HG03521 (cell line): ENCODE data around the gene LCNL1.
"Not testable (repeated sequence)": the region's sequence is repeated elsewhere in the genome, so short reads cannot be mapped to it uniquely, and the experiment has no call there.

Source experiments
- ATAC-seq: cut with Tn5 transposase; IDR thresholded peaks from one replicate; pipeline ENCODE4 v1.9.1; 2021; ENCODE audit warnings: mild to moderate bottlenecking, moderate library complexity; ENCODE audit not compliant: unreplicated experiment

LCNL1 gene

DNA sequence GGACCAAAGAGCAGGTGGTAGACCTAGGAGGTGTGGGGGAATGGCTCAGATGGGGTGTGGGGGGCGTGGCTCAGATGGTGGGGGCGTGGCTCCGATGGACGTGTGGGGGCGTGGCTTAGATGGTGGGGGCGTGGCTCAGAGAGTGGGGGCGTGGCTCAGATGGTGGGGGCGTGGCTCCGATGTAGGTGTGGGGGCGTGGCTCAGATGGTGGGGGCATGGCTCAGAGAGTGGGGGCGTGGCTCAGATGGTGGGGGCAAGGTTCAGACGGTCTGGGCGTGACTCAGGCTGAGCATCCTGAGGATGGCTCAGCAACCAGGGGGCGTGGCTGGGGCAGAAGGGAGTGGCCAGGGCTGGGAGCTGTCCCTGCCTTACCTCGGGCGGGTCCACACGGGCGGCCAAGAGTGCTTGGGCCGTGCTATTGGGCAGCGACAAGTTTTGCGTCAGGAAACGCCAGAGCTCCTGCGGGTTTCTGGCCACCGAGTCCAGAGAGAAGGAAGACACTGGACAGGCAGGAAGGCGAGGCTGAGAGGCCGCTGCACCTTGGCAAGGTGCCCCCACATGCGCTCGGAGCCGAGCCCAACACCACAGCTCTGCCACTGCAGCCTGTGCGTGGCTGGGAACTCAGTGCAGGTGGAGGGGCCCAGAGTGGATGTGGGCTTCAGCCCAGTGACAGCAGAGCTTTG is 39.3 kb downstream of the LCNL1 start:
- no peak for ATAC-seq

DNA sequence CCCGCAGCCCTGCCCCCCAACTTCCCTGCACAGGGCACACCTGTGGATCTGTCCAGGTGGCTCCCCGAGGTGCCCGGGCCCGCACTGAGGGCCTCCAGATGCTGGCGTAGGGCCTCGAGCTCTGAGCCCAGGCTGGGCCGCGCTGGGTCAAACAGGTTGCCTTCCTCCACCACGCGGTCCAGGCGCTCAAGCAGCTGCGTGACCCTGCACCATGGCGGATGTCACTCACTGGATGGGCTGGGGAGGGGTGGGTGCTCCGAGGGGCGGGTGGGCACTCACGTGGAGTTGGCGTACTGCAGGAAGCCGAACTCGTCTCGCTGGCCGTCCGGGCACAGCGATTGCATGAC is 39.8 kb downstream of the LCNL1 start:
- no peak for ATAC-seq

DNA sequence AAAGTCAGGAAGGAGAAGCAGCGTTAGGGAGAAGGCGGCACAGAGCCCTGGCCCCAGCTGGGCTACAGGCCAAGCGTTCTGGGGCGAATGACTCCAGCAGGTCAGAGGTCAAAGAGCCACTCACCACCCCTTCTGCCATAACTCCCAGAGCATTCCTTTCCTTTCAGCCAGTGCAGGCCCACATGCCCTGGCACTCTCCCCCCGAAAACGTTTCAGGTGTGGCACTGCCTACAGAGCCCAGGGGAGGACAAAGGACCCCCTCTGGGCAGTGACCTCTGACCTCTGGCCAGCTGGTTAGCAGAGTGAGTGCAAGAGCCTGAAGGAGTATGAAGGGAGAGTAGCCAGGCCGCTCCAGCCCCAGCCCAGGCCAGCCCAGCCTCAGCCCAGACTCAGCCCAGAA is 40.4 kb downstream of the LCNL1 start:
- ATAC-seq: no peak

DNA sequence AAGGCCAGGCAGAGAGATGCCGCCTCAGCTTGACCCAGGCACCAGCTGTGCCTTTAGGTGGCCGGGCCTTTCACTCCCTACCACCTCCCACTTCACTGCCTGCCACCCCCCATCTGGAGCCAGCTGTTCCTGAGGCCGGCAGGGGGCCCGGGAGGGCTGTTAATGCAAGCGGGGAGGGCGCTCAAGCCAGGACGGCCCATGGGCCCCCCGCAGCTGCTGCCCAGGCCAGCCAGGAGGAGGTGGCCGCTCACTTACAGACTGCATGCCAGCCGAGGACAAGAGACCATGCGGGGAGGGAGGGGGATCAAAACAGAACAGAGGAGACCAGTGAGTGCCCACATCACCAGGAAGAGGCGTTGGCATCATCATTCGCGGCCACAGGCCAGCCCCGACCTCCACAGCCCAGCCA is 40.8 kb downstream of the LCNL1 start:
- no peak for ATAC-seq

DNA sequence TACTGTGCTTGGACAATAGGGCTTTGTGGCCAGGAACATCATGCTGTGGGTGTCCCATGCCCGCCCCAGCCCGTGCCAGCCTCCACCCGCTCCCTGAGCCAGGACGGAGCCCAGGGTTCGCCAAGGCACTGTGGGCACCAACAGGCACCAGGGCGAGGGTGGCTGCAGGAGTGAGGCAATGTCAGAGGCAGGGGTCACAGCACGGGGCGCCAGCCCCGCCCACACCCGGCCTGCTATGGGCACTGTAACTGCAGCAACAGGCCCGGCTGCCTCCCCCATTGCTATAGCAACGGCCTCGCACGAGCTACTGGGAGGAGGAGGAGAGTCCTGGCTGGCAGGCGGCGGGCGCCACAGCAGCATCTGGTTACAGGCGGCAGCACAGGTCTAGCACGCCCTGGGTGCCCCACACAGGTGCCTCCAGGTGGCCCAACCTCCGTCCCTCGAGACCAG is 42.7 kb downstream of the LCNL1 start:
- ATAC-seq: no peak

DNA sequence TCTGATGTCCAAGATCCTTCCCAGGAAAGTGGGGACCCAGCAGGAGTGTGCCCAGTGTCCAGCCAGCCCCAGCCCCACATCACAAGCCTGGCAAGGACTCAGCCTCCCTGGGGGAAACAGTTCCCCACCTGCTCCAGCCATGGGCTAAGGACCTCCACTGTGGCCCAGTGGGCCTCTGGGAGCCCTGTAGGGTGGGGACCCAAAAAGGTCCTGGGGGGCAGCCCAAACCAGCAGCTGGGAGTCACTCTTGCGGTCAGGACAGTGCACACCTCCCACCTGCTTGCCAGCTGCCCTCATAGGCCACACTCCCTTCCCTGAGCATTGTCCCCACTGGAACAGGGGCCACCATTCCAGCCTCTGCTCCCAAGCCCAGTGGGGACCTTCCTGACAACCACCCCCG is 43.6 kb downstream of the LCNL1 start:
- no peak for ATAC-seq

DNA sequence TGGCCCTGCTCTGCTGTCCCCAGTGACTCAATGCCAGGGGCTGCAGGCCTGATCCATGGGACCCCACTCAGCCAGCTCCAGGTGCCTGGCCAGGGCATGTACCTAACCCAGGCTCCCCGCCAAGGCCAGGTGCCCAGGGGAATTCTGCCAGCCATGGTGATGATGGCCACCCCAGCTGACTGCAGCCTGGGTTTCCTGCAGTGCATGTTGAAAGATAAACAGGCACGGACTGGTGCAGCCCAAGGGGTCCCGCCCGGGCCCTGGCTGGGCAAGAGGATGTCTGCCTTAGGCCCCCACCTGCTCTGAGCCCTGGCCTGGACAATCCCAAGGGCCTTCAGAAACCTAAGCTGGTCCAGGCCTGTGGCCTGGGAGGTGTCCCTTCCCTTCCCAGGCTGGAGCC is 44.0 kb downstream of the LCNL1 start:
- ATAC-seq: no peak

DNA sequence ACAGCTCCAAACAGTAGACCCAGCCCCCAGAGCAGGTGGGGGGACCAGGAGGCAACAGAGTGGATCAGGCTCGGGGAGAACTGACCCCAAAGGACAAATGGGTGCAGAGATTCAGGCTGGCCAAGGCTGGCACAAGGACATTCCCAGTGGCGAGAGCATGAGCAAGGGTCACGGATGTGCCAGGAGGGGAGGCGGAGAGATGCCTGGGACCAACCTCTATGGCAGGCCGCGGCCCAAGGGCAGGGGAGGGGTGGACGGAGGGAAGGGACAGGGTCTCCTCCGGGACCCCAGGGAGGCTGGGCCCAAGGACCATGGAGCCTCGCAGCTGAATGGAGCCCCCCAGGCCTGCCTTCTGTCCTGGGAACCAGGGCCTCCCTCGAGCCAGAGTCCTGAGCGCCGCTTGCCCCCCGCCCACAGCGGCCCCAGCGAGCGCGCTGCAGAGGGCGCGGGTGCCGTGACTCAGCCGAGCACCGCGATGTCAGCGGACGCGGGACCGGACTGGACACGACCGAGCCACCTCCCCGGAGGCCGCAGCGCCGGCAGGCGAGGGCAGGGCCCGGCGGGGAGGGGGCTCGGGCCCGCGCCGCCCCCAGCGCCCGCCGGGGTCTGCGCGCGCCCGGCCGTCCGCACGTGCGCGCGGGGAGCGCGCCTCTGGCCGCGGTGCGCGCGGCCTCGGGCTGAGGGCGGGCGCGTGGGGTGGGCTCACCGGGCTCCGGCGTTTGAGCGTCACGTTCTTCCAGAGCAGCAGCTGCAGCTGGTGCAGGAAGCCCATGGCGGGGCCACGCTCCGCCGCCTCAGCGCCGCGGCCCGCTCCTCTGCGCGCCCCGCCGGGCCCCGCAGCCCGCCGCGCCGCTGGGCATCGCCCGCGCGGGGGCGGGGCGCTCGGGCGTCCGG is 44.8 kb downstream of the LCNL1 start, which contains the start of gene ABCA2:
Gene ABCA2 (minus strand): TSS at position 869 of the 894 bp plus-strand sequence. CDS start 97 bp downstream, at position 772.
- ATAC-seq: peak; percentile 4

DNA sequence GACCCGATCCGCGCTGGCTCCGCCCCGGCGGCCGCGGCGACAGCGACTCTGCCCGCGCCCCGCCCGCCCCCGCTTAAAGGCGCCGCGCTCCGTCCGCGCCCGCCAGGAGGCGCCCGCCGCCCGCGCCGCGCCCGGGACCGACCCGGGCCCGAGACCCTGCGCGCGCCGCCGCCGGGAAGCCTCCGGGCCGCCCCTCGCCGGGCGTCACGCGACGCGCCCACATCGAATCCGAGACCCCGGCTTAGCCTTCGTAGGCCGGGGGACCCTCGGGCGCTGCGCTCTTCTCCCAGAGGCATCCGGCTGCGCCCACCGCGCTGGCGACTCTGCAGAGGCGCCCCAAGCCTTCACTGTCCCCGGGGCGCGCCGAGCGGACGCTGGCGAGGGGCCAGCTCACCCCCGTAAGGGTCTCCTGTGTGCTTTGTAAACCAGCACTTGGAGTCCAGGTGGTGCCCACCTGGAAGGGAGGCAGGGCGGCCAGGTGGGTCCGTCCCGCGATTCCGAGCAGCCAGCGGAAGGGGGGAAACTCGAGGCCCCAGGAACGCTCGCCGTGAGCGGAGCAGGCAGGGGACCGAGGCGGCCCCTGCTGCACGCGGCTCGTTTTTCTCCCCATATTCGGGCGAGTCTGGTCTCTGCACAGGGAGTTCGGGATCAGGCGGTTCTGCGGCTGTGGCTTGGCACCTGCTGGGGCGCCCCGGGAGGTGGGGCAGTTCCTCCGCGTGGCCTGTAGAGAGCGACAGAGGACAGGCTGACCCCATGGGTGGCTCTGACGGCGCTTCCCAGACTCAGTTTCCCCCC is 45.7 kb downstream of the LCNL1 start:
- peak; percentile 48 for ATAC-seq

DNA sequence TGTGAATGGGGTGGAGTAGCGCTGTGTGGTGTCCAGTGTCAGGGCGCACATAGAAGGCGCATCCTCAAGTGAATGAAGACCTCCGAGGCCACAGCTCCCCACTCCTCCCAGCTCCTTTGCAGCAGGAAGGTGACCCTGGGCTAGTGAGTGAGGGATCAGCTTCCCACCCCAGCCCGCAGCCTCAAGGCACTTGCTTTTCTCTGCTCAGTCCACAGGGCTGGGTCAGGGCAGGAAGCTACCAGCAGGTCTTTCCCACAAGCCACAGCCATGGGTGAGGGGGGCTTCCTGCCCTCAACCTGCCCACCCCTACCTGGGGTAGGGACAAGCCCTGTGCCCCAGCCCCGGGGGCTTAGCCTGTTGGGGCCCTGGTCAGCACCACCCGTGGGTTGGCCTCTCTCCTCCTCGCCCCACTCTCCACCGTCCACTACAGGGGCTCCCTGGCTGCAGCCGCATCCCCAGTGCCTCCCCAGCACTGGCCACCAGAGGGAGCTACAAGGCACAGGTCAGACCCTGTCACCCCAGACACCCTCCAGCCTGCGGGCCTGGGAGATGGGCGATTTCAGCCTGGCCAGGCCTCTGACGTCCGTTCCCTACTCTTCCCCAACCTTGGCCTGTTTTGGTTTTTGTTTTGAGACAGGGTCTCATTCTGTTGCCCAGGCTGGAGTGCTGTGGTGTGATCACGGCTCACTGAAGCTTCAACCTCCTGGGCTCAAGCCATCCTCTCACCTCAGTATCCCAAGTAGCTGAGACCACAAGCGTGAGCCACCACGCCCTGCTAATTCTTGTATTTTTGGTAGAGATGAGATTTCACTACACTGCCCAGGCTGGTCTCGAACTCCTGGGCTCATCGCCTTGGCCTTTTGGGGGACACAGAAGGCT is 46.5 kb downstream of the LCNL1 start:
- no peak for ATAC-seq

DNA sequence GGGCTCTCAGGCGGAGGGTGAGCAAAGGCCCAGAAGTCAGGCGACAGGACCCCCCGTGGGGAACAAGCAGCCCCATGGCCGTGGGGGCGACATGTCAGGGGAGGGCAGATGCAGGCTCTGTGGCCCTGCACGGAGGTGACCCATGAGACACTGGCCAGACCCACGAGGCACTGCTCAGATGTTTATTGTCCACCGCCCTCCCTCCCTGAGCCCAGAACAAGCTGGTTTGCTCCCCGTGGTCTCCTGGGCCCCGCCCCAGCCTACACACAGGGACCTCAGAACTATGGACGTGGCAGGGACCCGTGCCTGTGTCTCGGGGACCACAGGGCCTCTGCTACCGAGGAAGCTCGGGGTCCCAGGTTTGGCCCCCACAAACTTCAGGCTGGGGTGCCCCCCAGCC is 47.2 kb downstream of the LCNL1 start:
- no peak for ATAC-seq

DNA sequence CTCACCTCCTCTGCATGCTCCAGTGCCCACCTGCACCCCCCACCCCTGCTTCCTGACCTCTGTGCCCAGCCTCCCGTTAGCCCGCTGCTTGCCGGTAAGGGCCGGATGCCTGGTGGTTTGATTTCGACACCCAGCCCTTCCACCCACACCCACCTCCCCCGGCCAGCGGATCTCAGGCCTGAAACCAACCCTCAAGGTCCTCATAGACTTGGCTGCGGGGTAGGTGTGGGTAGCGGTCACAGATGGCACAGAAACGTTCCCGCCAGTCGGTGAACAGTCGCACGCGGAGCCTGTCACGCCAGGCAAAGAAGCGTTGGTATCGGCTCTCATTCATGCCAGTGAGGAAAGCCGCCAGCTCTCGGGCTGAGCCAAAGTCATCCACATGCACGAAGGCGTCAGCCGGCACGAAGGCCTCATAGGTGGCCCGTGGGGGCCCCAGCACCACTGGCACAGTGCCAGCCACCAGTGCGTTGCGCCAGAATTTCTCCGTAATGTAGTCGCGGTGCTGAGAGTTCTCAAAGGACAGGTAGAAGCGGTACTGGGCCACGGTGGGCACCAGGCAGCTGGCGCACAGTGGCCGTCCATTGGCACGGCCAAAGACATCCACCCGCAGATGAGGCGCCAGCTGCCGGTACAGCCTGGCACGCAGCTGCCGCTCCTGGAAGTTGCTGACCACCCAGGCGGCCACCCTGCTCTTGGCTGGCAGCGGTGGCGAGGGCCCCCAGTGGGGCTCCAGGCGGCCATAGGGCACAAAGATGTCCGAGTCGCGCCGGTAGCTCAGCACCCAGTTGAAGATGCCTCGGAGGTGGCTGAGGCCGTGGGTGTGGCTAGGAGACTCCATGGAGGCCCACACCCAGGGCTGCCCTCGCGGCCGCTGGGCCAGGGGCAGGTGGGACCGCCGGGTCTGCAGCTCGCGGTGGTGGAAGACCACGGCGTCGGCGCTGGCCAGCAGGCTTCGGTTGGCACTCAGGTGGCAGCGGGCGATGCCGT is 48.0 kb downstream of the LCNL1 start:
- no peak for ATAC-seq

DNA sequence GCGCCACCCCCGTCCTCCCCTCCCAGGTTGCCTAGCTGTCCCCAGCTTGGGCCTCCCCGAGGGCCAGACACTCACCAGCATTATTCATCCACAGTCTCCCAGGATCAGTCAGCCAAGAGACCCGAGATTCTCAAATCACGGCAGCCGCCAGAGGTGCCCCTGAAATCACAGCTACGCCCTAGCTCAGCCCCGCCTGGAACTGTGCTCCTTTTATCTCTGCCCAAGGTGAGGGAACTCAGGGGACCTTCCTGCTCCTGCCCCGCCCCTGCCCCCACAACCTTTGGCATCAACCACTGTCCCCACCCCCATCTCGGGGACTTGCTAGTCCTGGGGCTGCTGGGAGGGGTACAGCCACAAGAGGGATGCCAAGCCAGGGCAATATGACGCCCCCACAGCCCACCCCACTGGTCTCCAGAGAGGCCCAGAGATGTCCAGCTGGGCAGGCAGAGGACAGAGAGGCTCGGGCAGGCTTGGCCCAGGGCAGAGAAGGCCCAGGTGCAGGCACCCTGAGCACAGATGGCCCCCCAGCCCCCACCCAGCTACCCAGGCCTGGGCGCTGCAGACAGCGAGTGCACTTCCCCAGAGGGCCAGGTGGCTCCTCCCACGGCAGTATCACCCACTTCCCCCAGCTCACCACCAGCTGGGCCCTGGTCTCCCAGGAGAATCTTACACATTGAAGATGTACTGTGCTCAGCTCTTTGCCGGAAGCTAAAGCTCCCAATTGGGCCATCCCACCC is 49.3 kb downstream of the LCNL1 start, which contains the start of gene FUT7:
Gene FUT7 (minus strand): TSS at position 185 of the 737 bp plus-strand sequence. CDS start 97 bp downstream, at position 88.
- ATAC-seq: no peak

DNA sequence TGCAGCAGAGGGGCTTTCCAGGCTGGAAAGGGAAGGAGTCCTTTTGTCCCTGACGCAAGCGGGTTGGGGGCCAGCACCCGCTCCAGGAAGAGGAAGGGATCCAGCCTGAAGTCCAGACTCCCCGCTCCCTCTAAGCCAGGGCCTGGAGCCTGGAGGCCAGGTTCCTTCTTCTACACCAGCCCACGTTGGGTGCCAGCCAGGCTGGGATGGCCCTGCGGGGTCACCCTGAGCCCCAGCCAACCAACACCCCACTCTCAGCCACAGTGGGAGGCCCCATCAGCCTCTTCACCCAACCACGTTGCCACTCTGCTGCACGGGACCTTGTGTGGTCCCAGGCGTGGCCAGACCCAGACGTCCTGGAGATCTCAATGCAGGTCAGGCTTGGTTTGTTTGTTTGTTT is 50.1 kb downstream of the LCNL1 start:
- ATAC-seq: no peak

DNA sequence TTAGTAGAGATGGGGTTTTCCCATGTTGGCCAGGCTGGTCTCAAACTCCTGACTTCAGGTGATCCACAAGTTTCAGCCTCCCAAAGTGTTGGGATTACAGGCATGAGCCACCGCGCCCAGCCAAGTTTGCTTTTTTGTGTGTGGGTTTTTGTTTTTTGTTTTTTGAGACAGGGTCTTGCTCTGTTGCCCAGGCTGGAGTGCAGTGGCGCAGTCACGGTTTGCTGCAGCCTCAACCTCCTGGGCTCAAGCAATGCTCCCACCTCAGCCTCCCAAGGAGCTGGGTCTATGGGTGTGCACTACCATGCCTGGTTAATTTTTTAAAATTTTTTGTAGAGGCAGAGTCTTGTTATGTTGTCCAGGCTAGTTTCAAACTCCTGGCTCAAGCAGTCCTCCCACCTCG is 50.7 kb downstream of the LCNL1 start:
- ATAC-seq: not testable (repeated sequence)

DNA sequence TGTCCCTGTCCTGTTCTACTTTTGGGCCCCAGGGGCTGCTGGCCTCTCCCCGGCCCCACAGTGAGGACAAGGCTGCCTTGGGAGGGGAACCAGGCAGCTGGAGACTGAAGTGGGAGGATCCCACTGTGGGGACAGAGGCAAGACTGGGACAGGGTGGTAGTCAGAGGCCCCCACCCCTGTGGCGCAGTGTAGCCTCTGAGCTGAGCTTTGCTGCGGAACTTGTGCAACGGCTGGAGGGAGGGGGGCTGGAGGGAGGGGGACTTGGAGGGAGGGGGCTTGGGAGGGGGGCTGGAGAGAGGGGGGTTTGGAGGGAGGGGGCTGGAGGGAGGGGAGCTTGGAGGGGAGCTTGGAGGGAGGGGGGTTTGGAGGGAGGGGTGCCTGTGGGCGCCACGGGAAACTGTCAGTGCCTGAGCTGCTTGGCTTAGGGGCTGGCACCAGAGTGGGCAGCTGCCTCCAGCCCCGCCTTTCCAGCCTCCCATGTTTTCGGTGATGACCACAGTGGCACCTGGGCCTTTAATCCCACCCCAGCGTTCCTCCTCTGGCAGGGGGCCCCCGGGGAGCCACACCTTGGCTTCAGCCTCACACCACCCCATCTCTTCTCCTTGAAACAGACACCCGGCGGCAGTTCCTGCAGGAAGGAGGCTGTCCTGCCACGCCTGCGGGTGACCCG is 51.4 kb downstream of the LCNL1 start:
- no peak for ATAC-seq

DNA sequence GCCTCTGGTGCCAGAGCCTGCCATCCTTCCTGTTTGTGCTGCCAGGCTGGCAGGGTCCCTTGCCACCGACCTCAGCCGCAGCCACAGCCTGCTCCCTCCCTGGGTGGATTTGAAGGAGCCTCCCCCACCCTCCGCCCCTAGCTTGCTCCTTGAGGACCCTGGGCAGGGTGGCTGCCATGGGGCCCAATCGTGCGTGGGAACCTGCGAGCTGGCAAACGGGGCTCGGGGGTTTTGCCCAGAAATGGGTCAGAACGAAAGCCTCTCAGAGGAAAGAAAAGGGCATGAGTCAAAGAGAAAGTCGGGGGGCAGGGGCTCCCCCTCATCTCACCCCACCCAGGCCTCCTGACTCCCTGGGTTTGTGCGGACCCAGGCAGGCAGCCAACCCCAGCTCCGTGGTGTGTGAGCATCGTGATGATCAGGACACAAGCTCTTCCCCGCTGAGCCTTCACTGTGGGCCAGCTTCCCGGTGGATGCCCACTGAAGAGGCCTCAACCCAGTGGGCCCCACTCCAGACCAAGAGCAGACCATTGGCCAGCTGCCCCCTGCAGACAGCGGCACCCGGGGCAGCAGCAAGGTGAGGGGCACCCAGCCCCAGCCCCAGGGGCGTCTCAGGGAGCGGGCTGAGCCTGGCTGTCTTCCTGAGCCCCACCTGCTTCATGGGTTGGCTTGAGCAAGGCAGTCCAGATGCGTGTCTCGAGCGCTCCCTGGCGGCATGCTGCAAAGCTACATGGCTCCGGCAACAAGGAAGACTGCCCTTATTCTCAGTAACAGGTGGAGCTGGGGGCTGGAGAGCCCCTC is 52.1 kb downstream of the LCNL1 start:
- ATAC-seq: no peak
